C4-2B (cell line): ENCODE measurements around the gene RNF111.
"Not testable (repeated sequence)": the region's sequence is repeated elsewhere in the genome, so short reads cannot be mapped to it uniquely, and the experiment has no call there.

Experiments
- H3K27ac ChIP-seq: fragments of 450-650 bp; 2 replicates; pipeline ENCODE4 v1.5.1; 2017
- CTCF ChIP-seq: fragments of 450-650 bp; conservative IDR thresholded peaks from 2 replicates; pipeline ENCODE4 v1.5.1; 2017; ENCODE audit warnings: mild to moderate bottlenecking
- ZFX ChIP-seq: fragments of 450-650 bp; IDR thresholded peaks from 2 replicates; pipeline ENCODE4 v1.6.1; 2017

Gene RNF111

GRCh38 chr15:58985443-58985842 is 2.0 kb upstream of the RNF111 start:
- no peak overlapping the region for H3K27ac ChIP-seq
- no peak for TF ChIP-seq CTCF
- no peak for TF ChIP-seq ZFX

GRCh38 chr15:58987036-58987435 is 427 bp upstream of the RNF111 start:
- H3K27ac ChIP-seq, result peak overlapping the region; percentile 86
- no peak for TF ChIP-seq ZFX
- no peak for TF ChIP-seq CTCF

- TF ChIP-seq CTCF (no peak), ZFX (peak; percentile 6; the same call in 1 of the 2 replicates)
- peak overlapping the region; percentile 86 for H3K27ac ChIP-seq
These were observed 733 bp downstream of the RNF111 start for GRCh38 chr15:58988006-58988785.

- TF ChIP-seq ZFX (no peak), CTCF (no peak)
These were observed 4.7 kb downstream of the RNF111 start for GRCh38 chr15:58992181-58992580.

GRCh38 chr15:58994906-58995453 is 7.5 kb downstream of the RNF111 start:
- TF ChIP-seq CTCF (no peak), ZFX (no peak)
- no peak overlapping the region for H3K27ac ChIP-seq

More at GRCh38 chr15:58992181-58992580, 4.7 kb downstream of the RNF111 start:
- no peak overlapping the region for H3K27ac ChIP-seq

GRCh38 chr15:58999694-59000093 is 12.2 kb downstream of the RNF111 start:
- no peak overlapping the region for H3K27ac ChIP-seq
- TF ChIP-seq CTCF (no peak), ZFX (no peak)

- H3K27ac ChIP-seq, result not testable (repeated sequence)
These were observed 12.8 kb downstream of the RNF111 start for GRCh38 chr15:59000251-59000650.

GRCh38 chr15:59001946-59002345 is 14.5 kb downstream of the RNF111 start:
- TF ChIP-seq CTCF (no peak), ZFX (no peak)

More at GRCh38 chr15:59001946-59002345, 14.5 kb downstream of the RNF111 start:
- no peak overlapping the region for H3K27ac ChIP-seq
